Hepatocyte (in vitro differentiated cells): ENCODE results near the gene POU5F1. TPM values are rescaled to one million over a fixed set of nuclear protein-coding genes. Genes with fewer than 3 reads are reported as not detected.
"Not testable (repeated sequence)": the region's sequence is repeated elsewhere in the genome, so short reads cannot be mapped to it uniquely, and the experiment has no call there.

Source experiments
- DNase-seq: peaks from one replicate; pipeline ENCODE4 v3.0.0-alpha.2; 2016; ENCODE audit warnings: low spot score
- H2AFZ ChIP-seq: fragments of 200-600 bp; sonication (generic); 2 replicates; pipeline ENCODE4 v1.6.0; 2016; ENCODE audit warnings: antibody characterized with exemption, mild to moderate bottlenecking
- H3K27ac ChIP-seq: fragments of 200-600 bp; sonication (generic); 2 replicates; pipeline ENCODE4 v1.5.1; 2016; ENCODE audit warnings: mild to moderate bottlenecking
- H3K27me3 ChIP-seq: fragments of 200-600 bp; sonication (generic); 2 replicates; pipeline ENCODE4 v1.6.1; 2016
- H3K36me3 ChIP-seq: fragments of 200-600 bp; sonication (generic); replicated peaks from 2 replicates; pipeline ENCODE4 v1.5.1; 2016; ENCODE audit warnings: low read depth; ENCODE audit not compliant: insufficient read depth
- H3K4me1 ChIP-seq: fragments of 200-600 bp; sonication (generic); 2 replicates; pipeline ENCODE4 v1.5.1; 2016; ENCODE audit warnings: mild to moderate bottlenecking, moderate library complexity; ENCODE audit not compliant: insufficient read depth
- H3K4me2 ChIP-seq: fragments of 200-600 bp; sonication (generic); 2 replicates; pipeline ENCODE4 v1.6.0; 2016
- H3K4me3 ChIP-seq: fragments of 200-600 bp; sonication (generic); 2 replicates; pipeline ENCODE4 v1.5.1; 2016; ENCODE audit warnings: mild to moderate bottlenecking
- H3K79me2 ChIP-seq: fragments of 200-600 bp; sonication (generic); 2 replicates; pipeline ENCODE4 v1.6.0; 2017; ENCODE audit warnings: mild to moderate bottlenecking
- H3K9me2 ChIP-seq: fragments of 200-600 bp; sonication (generic); replicated peaks from 2 replicates; pipeline ENCODE4 v1.6.0; 2017; ENCODE audit warnings: mild to moderate bottlenecking; ENCODE audit not compliant: insufficient read depth
- H3K9me3 ChIP-seq: fragments of 200-600 bp; sonication (generic); 2 replicates; pipeline ENCODE4 v1.5.1; 2016; ENCODE audit warnings: low read depth, mild to moderate bottlenecking
- H4K20me1 ChIP-seq: fragments of 200-600 bp; sonication (generic); 2 replicates; pipeline ENCODE4 v1.6.0; 2016; ENCODE audit warnings: mild to moderate bottlenecking; ENCODE audit not compliant: insufficient read depth, poor library complexity, severe bottlenecking
- EZH2 ChIP-seq: fragments of 200-600 bp; sonication (generic); IDR thresholded peaks from 2 replicates; pipeline ENCODE4 v1.6.1; 2016; ENCODE audit warnings: antibody characterized with exemption, mild to moderate bottlenecking, borderline replicate concordance
- EZH2phosphoT487 ChIP-seq: fragments of 200-600 bp; sonication (generic); IDR thresholded peaks from one replicate; pipeline ENCODE4 v1.6.1; 2018; ENCODE audit warnings: antibody characterized with exemption, mild to moderate bottlenecking, low read depth, moderate library complexity; ENCODE audit not compliant: unreplicated experiment, severe bottlenecking
- WGBS: methylation state at CpG from one replicate; pipeline ENCODE4 v1.1.6; 2016; ENCODE audit warnings: low lambda C conversion rate; ENCODE audit errors: missing lambda C conversion rate; 5-methylcytosine and 5-hydroxymethylcytosine counted together
- polyA plus RNA-seq: library from polyadenylated mRNA; unstranded; fragments of >200 nt; fragmentation: Nextera tagmentation; extraction: Ambion mirVana; gene quantifications from 2 replicates; pipeline ENCODE4 v1.2.1, GENCODE V29; 2016
- total RNA-seq: library from RNA; depleted of rRNA; stranded (reverse); fragments of >200 nt; gene quantifications from 2 replicates; pipeline ENCODE4 v1.2.3, GENCODE V29; 2014
- TF ChIP-seq, protein P1 (sequence below): fragments of 200-600 bp; sonication (generic); IDR thresholded peaks from 2 replicates; pipeline ENCODE4 v1.5.1; 2016; ENCODE audit warnings: antibody characterized with exemption, mild to moderate bottlenecking; ENCODE audit not compliant: poor library complexity

Gene POU5F1
- total and polyA plus RNA-seq, 2 experiments from 2014 or later: 1.1 to 1.8 TPM

- H3K9me2 ChIP-seq: no peaks in the 10 kb centered on the region
- TF ChIP-seq, protein P1, sequence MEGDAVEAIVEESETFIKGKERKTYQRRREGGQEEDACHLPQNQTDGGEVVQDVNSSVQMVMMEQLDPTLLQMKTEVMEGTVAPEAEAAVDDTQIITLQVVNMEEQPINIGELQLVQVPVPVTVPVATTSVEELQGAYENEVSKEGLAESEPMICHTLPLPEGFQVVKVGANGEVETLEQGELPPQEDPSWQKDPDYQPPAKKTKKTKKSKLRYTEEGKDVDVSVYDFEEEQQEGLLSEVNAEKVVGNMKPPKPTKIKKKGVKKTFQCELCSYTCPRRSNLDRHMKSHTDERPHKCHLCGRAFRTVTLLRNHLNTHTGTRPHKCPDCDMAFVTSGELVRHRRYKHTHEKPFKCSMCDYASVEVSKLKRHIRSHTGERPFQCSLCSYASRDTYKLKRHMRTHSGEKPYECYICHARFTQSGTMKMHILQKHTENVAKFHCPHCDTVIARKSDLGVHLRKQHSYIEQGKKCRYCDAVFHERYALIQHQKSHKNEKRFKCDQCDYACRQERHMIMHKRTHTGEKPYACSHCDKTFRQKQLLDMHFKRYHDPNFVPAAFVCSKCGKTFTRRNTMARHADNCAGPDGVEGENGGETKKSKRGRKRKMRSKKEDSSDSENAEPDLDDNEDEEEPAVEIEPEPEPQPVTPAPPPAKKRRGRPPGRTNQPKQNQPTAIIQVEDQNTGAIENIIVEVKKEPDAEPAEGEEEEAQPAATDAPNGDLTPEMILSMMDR: no peak
- TF ChIP-seq EZH2phosphoT487 (no peak), EZH2 (no peak)
- no peak overlapping the region for H3K4me3 ChIP-seq
- no peak overlapping the region for H3K27ac ChIP-seq
- no peak for DNase-seq
- no peaks in the 10 kb centered on the region for H3K27me3 ChIP-seq
- no peak overlapping the region for H2AFZ ChIP-seq
- H4K20me1 ChIP-seq: no peaks in the 10 kb centered on the region
- no peaks in the 10 kb centered on the region for H3K79me2 ChIP-seq
- no peak overlapping the region for H3K4me2 ChIP-seq
- H3K9me3 ChIP-seq: no peaks in the 10 kb centered on the region
- no peaks in the 10 kb centered on the region for H3K4me1 ChIP-seq
- WGBS: 76% methylated on average over 8 of the region's 8 CpGs
- H3K36me3 ChIP-seq: no peaks in the 10 kb centered on the region
Observed at GRCh38 chr6:31193206-31193605, 22.7 kb upstream of the POU5F1 start.

DNA sequence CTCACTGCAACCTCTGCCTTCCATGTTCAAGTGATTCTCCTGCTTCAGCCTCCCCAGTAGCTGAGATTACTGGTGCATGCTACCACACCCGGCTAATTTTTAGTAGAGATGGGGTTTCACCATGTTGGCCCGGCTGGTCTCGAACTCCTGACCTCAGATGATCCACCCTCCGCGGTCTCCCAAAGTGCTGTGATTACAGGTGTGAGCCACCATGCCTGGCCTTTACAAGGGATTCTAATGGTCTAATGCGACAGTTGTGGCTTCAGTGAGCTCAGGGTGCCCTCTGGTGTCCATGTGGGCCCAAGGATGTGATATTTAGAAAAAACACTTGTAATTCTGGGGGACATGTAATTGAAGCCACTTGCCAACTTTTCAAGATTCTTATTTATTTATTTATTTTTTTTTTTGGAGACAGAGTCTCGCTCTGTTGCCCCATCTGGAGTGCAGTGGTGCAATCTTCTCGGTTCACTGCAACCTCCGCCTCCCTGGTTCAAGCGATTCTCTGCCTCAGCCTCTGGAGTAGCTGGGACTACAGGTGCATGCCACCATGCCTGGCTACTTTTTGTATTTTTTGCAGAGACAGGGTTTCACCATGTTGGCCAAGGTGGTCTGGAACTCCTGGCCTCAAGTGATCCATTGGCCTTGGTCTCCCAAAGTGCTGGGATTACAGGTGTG, 22.1 kb upstream of the POU5F1 start:
- H3K4me2 ChIP-seq, H4K20me1 ChIP-seq, H3K27ac ChIP-seq, H3K9me3 ChIP-seq, H3K4me3 ChIP-seq, H3K27me3 ChIP-seq, H2AFZ ChIP-seq, H3K79me2 ChIP-seq, H3K36me3 ChIP-seq, H3K4me1 ChIP-seq, H3K9me2 ChIP-seq: not testable (repeated sequence)
- TF ChIP-seq, protein P1: peak; percentile 67
- 64% methylated on average over 10 of the region's 10 CpGs for WGBS
- DNase-seq: peak; percentile 74

DNA sequence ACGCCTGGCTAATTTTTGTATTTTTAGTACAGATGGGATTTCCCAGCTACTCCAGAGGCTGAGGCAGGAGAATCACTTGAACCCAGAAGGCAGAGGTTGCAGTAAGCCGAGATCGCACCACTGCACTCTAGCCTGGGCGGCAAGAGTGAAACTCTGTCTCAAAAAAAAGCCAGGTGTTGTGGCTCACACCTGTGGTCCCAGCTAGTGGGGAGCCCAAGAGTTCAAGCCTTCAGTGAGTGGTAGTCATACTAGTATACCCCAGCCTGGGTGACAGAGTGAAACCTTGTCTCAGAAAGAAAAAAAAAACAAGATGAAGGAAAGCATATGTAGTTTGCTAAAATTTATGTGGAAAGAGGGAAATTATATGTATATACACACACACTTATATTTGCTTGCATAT, 20.0 kb upstream of the POU5F1 start:
- no peak overlapping the region for H3K4me3 ChIP-seq
- no peaks in the 10 kb centered on the region for H3K36me3 ChIP-seq
- H3K27ac ChIP-seq: no peak overlapping the region
- no peaks in the 10 kb centered on the region for H4K20me1 ChIP-seq
- no peaks in the 10 kb centered on the region for H3K79me2 ChIP-seq
- H3K4me2 ChIP-seq: no peak overlapping the region
- WGBS: 84% methylated on average over 4 of the region's 4 CpGs
- no peaks in the 10 kb centered on the region for H3K4me1 ChIP-seq
- H2AFZ ChIP-seq: no peak overlapping the region
- no peak for DNase-seq
- no peaks in the 10 kb centered on the region for H3K9me3 ChIP-seq
- TF ChIP-seq, protein P1: no peak
- TF ChIP-seq EZH2phosphoT487 (no peak), EZH2 (no peak)
- no peaks in the 10 kb centered on the region for H3K27me3 ChIP-seq
- no peaks in the 10 kb centered on the region for H3K9me2 ChIP-seq

GRCh38 chr6:31189223-31189622, 18.7 kb upstream of the POU5F1 start:
- H3K27ac ChIP-seq, H4K20me1 ChIP-seq, H3K9me2 ChIP-seq, H2AFZ ChIP-seq, H3K79me2 ChIP-seq, H3K4me1 ChIP-seq, H3K4me2 ChIP-seq, H3K4me3 ChIP-seq, H3K9me3 ChIP-seq, DNase-seq, H3K36me3 ChIP-seq, H3K27me3 ChIP-seq: not testable (repeated sequence)
- 71% methylated on average over 3 of the region's 3 CpGs for WGBS
